Umbilical cord (tissue), 1 donor: ENCODE results near the gene ANGEL1. TPM values are rescaled to one million over a fixed set of nuclear protein-coding genes. Genes with fewer than 3 reads are reported as not detected.

Source experiments
- total RNA-seq: library from RNA; depleted of rRNA; stranded (reverse); fragments of >200 nt; gene quantifications from one replicate; pipeline ENCODE4 v1.2.3, GENCODE V29; 2014; ENCODE audit warnings: low replicate concordance; ENCODE audit not compliant: insufficient read depth

Gene ANGEL1
- total RNA-seq, 1 donor from 2014 or later, result 5.1 TPM

Other genes with a start within 250 kb of the ANGEL1 start
- 17.3 TPM for gene VASH1, start 51.4 kb downstream of the ANGEL1 start, total RNA-seq
- gene LRRC74A, start 13.5 kb upstream of the ANGEL1 start, total RNA-seq, result not detected
- gene IRF2BPL, start 215.8 kb upstream of the ANGEL1 start, total RNA-seq, result 40.0 TPM